GM12874 (cell line): Measurements from ENCODE around the gene C12orf75.

Source experiments
- TF ChIP-seq, protein P1 (sequence below): IDR thresholded peaks from 2 replicates; pipeline ENCODE4 v1.5.1; 2011; ENCODE audit warnings: low read depth, mild to moderate bottlenecking, control low read depth, low read length, moderate library complexity; ENCODE audit not compliant: insufficient read depth

The C12orf75 gene

DNA sequence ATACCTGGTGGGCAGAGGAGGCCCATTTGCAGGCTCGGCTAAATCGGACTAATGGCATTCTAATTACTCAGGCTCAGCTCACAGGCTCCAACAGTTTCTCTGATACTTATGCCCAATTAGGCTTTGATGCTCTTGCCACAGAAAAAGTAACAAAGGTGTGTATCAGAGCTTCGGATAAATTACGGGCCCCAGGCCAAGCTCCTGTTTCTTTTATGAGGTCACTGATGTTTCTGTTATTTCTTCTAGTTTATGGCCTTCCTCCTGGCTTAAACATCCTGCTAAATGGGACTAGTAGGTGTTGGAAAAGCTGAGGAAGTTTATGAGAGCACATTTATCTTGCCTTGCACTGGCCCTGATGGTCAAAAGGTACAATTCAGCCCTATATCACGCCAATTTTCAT is 28.8 kb upstream of the C12orf75 start:
- TF ChIP-seq, protein P1, sequence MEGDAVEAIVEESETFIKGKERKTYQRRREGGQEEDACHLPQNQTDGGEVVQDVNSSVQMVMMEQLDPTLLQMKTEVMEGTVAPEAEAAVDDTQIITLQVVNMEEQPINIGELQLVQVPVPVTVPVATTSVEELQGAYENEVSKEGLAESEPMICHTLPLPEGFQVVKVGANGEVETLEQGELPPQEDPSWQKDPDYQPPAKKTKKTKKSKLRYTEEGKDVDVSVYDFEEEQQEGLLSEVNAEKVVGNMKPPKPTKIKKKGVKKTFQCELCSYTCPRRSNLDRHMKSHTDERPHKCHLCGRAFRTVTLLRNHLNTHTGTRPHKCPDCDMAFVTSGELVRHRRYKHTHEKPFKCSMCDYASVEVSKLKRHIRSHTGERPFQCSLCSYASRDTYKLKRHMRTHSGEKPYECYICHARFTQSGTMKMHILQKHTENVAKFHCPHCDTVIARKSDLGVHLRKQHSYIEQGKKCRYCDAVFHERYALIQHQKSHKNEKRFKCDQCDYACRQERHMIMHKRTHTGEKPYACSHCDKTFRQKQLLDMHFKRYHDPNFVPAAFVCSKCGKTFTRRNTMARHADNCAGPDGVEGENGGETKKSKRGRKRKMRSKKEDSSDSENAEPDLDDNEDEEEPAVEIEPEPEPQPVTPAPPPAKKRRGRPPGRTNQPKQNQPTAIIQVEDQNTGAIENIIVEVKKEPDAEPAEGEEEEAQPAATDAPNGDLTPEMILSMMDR = no peak

DNA sequence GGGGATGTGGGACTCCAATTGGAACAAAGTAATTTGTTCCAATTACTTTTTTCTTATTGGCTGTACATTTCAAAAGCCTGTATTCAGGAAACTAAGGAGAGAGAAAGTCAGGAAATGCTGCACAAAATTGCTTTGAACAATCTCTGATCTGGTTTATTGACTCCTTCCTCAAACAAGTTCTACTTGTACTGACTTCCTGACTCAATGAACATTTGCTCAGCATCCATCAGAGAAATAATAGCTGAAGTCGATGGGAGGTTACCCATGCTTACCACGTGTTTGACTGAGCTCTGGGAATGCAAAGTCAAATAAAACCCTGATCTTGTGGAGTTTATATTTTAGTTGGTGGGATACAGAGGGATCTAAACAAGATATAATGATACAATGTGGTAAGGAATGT is 15.4 kb upstream of the C12orf75 start:
- TF ChIP-seq, protein P1 = no peak

DNA sequence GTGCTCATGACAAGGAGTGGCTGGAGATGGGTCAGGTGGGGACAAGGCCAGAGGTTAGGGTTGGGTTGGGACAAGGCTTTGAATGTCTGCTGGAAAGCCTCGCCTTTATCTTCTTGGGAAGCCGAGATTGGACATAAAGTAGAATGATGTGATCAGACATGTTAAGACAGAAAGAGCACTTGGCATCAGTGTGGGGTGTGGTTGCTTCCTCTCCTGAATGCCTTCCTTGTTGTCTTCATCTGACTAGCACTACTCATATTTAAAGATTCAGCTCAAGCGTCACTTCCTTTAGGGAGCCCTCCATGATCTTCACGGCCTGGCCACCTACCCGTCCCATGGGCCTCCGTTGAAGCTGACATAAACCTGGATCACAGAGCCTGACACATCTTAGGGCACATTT is 14.8 kb upstream of the C12orf75 start:
- TF ChIP-seq, protein P1 = no peak

DNA sequence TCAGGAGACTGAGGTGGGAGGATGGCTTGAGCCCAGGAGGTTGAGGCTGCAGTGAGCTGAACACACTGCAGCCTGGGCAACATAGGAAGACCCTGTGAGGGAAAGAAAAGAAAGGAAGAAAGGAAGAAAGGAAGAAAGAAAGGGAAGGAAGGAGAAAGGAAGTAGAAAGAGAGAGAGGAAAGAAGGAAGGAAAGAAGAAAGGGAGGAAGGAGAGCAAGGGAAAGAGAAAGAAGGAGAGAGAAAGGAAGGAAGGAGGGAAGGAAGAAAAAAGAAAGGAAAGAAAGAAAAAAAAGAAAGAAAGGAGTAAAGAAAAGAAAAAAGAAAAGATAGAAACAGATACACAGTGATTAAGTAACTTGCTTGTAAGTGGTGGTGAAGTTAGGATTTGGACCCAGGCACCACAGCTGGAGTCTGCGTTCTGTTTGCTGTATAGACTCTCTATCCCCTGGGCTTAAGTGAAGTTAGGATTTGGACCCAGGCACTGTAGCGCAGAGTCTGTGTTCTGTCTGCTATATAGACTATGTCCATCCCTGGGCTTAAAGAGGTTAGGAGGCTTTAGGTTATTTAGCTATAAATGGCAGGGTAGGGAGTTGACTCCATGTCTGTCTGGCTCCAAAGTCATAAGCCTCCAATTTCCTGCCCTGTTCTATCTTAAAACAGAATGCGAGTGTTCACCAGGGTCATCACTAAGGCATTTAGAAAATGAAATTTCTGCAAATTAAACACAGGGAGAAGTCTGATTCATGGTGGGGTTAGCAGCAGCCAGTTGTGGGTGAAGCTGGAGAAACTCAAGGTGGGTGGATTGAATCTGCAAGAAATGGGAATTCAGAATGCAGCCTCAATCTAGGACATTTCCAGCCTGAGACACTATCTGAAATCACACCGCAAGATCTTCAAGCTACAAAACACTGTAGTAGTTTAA is 13.3 kb upstream of the C12orf75 start:
- TF ChIP-seq, protein P1 = no peak

DNA sequence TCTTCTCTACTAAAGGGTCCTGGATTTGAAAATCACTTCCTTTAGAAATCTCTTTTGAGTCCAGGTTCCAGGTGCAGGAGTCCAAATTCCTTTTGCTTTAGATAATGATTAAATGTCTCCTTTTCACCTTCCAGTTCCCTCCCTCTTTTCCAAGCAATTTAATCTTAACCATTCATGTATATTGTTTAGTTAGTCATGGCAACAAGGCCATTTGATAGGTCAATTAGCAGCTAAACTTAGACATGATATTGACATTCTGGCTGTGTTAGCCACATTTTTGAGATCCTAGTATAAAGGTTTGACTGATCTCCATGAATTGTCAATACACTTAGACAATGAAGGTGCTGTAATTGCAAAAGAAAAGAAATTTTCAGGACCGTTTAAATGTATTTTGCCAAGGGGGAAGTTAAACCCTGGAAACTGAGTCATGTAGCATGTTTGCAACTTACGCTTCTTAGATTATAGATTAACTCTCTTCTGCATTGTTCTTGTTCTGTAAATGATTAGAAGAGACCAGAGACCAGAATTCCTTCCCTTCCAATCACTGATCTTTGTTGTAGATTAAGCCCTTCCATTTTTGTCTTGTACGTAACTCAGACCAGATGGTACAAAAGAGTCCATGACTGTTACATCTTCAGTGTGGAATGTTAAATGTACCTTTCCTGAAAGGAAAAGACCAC is 12.4 kb upstream of the C12orf75 start:
- TF ChIP-seq, protein P1 = no peak

DNA sequence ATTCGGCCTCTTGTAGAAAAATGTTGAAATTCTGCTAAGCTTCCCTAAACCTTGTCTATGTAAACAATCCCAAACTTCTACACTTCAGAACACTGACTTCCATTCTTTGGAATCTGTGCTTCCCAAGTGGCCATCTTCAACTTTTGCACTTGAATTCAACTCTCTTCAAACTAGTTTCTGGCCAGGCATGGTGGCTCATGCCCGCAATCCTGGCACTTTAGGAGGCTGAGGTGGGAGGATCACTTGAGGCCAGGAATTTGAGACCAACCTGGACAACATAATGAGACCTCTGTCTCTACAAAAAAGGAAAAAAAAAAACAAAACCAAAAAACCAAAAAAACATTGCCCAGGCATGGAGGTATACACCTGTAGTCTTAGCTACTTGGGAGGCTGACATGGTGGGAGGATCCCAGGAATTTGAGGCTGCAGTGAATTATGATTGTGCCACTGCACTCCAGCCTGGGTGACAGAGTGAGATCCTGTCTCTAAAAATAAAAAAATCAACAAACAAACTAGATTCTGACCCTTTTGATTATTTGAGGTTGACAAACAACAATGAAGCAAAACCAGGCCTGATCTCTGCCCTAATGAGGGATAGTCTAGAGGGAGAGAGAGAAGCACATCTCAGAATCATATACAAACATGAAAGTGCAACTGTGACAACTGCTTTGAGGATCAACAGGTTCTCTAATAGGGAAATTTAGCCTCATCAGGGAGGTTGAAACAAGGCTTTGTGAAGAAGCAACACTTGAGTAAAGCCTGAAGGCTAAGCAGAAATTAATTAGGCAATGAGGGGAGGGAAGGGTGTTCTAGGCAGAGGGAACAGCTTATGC is 11.6 kb upstream of the C12orf75 start:
- TF ChIP-seq, protein P1 = no peak
